ENCODE data around the gene PHF21B. TPM values are rescaled to one million over a fixed set of nuclear protein-coding genes. Genes with fewer than 3 reads are reported as not detected.

Gene PHF21B
- total and polyA plus RNA-seq, 2 of the 8 experiments (the other 6 are each of a cell fraction or from before 2014, with no cell fraction given): 19.3 to 68.1 TPM

- no peak for DNase-seq (ENCODE audit: low read depth in 1 of 2, low spot score in 2 of 2)
- H3K79me1 ChIP-seq (ENCODE audit: low read depth, low read length): no peaks in the 10 kb centered on the region
- H3K14ac ChIP-seq (ENCODE audit: insufficient read length): no peak overlapping the region
- H3K4me1 ChIP-seq (replicated peaks in 1 of 4; ENCODE audit: control insufficient read depth in 3 of 4, insufficient read depth in 4 of 4, low read length in 3 of 4): peaks cover 9 to 34% (median 17%) of the 10 kb centered on the region in 4 experiments
- H4K5ac ChIP-seq (ENCODE audit: insufficient read length, low read depth, low read length): no peak overlapping the region
- H2AK5ac ChIP-seq (ENCODE audit: low read depth, low read length): no peak overlapping the region
- no peak overlapping the region for H2BK15ac ChIP-seq (ENCODE audit: low read length)
- H3K79me2 ChIP-seq (ENCODE audit: control insufficient read depth in 1 of 2, insufficient read depth in 2 of 2, low read length in 2 of 2): no peaks in the 10 kb centered on the region
- peaks cover 0 to 5% (median under 1%) of the 10 kb centered on the region in 4 experiments; a peak in 2 of 7 replicates for H3K27me3 ChIP-seq (replicated peaks in 1 of 4; ENCODE audit: control insufficient read depth in 3 of 4, extremely low read depth in 1 of 4, insufficient read depth in 3 of 4, low read length in 3 of 4)
- no peaks in the 10 kb centered on the region for H4K20me1 ChIP-seq (replicated peaks in 1 of 2; ENCODE audit: control insufficient read depth in 1 of 2, insufficient read depth in 2 of 2, low read length in 2 of 2)
- 73% methylated on average over 1 of the region's 1 CpG; no CpG with 5 or more reads in 1 of the 2 experiments for WGBS, 2 experiments (ENCODE audit: extremely low coverage in 1 of 2, insufficient coverage in 1 of 2, insufficient read length in 1 of 2, insufficient replicate concordance in 2 of 2, low coverage in 1 of 2, low lambda C conversion rate in 2 of 2, missing lambda C conversion rate in 1 of 2)
- no peak overlapping the region for H4K8ac ChIP-seq (ENCODE audit: extremely low read depth, insufficient read depth, low read length)
- 0 out of 2 replicates have a peak overlapping the region, but pooled peaks have one; percentile 49 for H2BK20ac ChIP-seq (ENCODE audit: low read length)
- POLR2A ChIA-PET (ENCODE audit: partially characterized antibody): interaction anchor here (0.7 to 1.9 kb wide), 4 partner anchors 13 to 49 kb away, joined by 3 to 8 read pairs (median 4); no protein-coding TSS in a partner anchor
- no peak overlapping the region for H3K23ac ChIP-seq (ENCODE audit: insufficient read length)
- H3K27ac ChIP-seq (ENCODE audit: low read depth, low read length): peak overlapping the region; percentile 58; the same call in 1 of the 2 replicates
- H2AFZ ChIP-seq (ENCODE audit: low read length): no peak overlapping the region
- no peaks in the 10 kb centered on the region for H3K36me3 ChIP-seq (ENCODE audit: control insufficient read depth in 2 of 4, insufficient read depth in 4 of 4, low read length in 3 of 4)
- FAIRE-seq: no peak
- H3K9ac ChIP-seq (replicated peaks in 1 of 4; ENCODE audit: extremely low read depth in 1 of 4, low read depth in 3 of 4, low read length in 3 of 4): no peak overlapping the region
- CTCF ChIA-PET (ENCODE audit: partially characterized antibody): interaction anchor here (1.1 to 1.3 kb wide), 2 partner anchors 28 to 29 kb away, joined by 3 to 6 read pairs; no protein-coding TSS in a partner anchor
- peak overlapping the region; percentile 24 for H3K4ac ChIP-seq (replicated peaks; ENCODE audit: insufficient read length, low read depth, low read length)
- H3K56ac ChIP-seq (replicated peaks; ENCODE audit: insufficient read length, low read depth, low read length): no peak overlapping the region
- no peak overlapping the region for H2BK120ac ChIP-seq (replicated peaks; ENCODE audit: low read depth, low read length)
- no peak overlapping the region for H4K91ac ChIP-seq (replicated peaks; ENCODE audit: insufficient read length, low read length)
- H3K4me3 ChIP-seq (ENCODE audit: extremely low read depth in 1 of 4, insufficient read depth in 2 of 4, low read depth in 3 of 4, low read length in 4 of 4): no peak overlapping the region; a peak in 1 of 8 replicates
- no peak overlapping the region for H3K18ac ChIP-seq (ENCODE audit: extremely low read depth, low read length)
- H3K9me3 ChIP-seq (ENCODE audit: insufficient read depth in 2 of 2, low read depth in 1 of 2, low read length in 1 of 2): no peaks in the 10 kb centered on the region
- no peak overlapping the region for H2BK12ac ChIP-seq (ENCODE audit: low read depth, low read length)
- H3K4me2 ChIP-seq (ENCODE audit: insufficient read depth in 1 of 2, low read depth in 2 of 2, low read length in 2 of 2): peak overlapping the region; percentile 27 to 29; a peak in 3 of 4 replicates
- H3K23me2 ChIP-seq (ENCODE audit: low read depth, low read length): no peaks in the 10 kb centered on the region; the same call in 1 of the 2 replicates
- H2BK5ac ChIP-seq (ENCODE audit: low read depth, low read length): peak overlapping the region; percentile 56; the same call in 1 of the 2 replicates
- no peak for TF ChIP-seq EGR1 (IDR thresholded peaks at IDR 0.05; ENCODE audit: borderline replicate concordance, low read depth, low read length)
- TF ChIP-seq BRCA1 (IDR thresholded peaks at IDR 0.05; ENCODE audit: low read depth, low read length): no peak
- TF ChIP-seq ATF2 (IDR thresholded peaks at IDR 0.05; ENCODE audit: low read length): no peak
- TF ChIP-seq ZNF274 (IDR thresholded peaks at IDR 0.05; ENCODE audit: borderline replicate concordance, extremely low read depth, low read length): no peak
- TF ChIP-seq CEBPB (IDR thresholded peaks at IDR 0.05; ENCODE audit: low read depth, low read length): no peak
- TF ChIP-seq HDAC6 (IDR thresholded peaks at IDR 0.05; ENCODE audit: low read depth, low read length): no peak
- no peak for TF ChIP-seq FOSL1 (IDR thresholded peaks at IDR 0.05; ENCODE audit: insufficient read depth, low read depth, low read length)
- TF ChIP-seq KDM1A (IDR thresholded peaks at IDR 0.05; ENCODE audit: borderline replicate concordance, low read length): no peak
- TF ChIP-seq POLR2AphosphoS5 (IDR thresholded peaks at IDR 0.05; ENCODE audit: low read depth, low read length): no peak
- no peak for TF ChIP-seq SP1 (IDR thresholded peaks at IDR 0.05; ENCODE audit: low read depth, low read length)
- TF ChIP-seq JUN (IDR thresholded peaks at IDR 0.05; ENCODE audit: low read depth, low read length): no peak
Observed at GRCh38 chr22:45053571-45053970, 43.8 kb upstream of the PHF21B start.

Measured in H1 (cell line).